ENCODE results near the gene C9orf72.

Gene C9orf72

GRCh38 chr9:27520986-27521385, 52.3 kb downstream of the C9orf72 start:
- Histone ChIP-seq H3K36me3 (replicated peaks; ENCODE audit: insufficient read depth, low read length) (no peaks in the 10 kb centered on the region), H3K4me3 (ENCODE audit: low read length) (no peak overlapping the region), H3K27ac (ENCODE audit: low read length) (no peak overlapping the region), H3K9me2 (replicated peaks; ENCODE audit: insufficient read depth, low read length) (no peaks in the 10 kb centered on the region), H3F3A (ENCODE audit: insufficient read depth, low read length) (no peaks in the 10 kb centered on the region), H3K9ac (ENCODE audit: low read length) (no peak overlapping the region), H3K4me2 (ENCODE audit: low read depth, low read length) (no peak overlapping the region), H4K20me1 (ENCODE audit: insufficient read depth, low read length) (no peaks in the 10 kb centered on the region), H2AFZ (ENCODE audit: low read length) (no peak overlapping the region), H3K9me3 (replicated peaks; ENCODE audit: insufficient read depth, low read length) (no peaks in the 10 kb centered on the region), H3K27me3 (replicated peaks; ENCODE audit: insufficient read depth, low read length) (no peaks in the 10 kb centered on the region), H3K79me2 (ENCODE audit: low read length) (no peaks in the 10 kb centered on the region), H3K4me1 (ENCODE audit: low read length) (no peaks in the 10 kb centered on the region)
- TF ChIP-seq EZH2 (optimal IDR thresholded peaks at IDR 0.05; ENCODE audit: low read depth, low read length) (no peak), CTCF (IDR thresholded peaks at IDR 0.05; ENCODE audit: low read length) (no peak), EZH2phosphoT487 (IDR thresholded peaks at IDR 0.05; ENCODE audit: low read length) (no peak)
- DNase-seq = no peak

- H3K4me2 ChIP-seq (ENCODE audit: low read depth, low read length) = no peak overlapping the region
- H3K4me1 ChIP-seq (ENCODE audit: low read length) = no peaks in the 10 kb centered on the region
- no peak overlapping the region for H3K9ac ChIP-seq (ENCODE audit: low read length)
- H3K36me3 ChIP-seq (replicated peaks; ENCODE audit: insufficient read depth, low read length) = no peaks in the 10 kb centered on the region
- no peaks in the 10 kb centered on the region for H3K79me2 ChIP-seq (ENCODE audit: low read length)
- no peaks in the 10 kb centered on the region for H3K27me3 ChIP-seq (replicated peaks; ENCODE audit: insufficient read depth, low read length)
- H3K9me2 ChIP-seq (replicated peaks; ENCODE audit: insufficient read depth, low read length) = no peaks in the 10 kb centered on the region
- no peak overlapping the region for H2AFZ ChIP-seq (ENCODE audit: low read length)
- H3K9me3 ChIP-seq (replicated peaks; ENCODE audit: insufficient read depth, low read length) = no peaks in the 10 kb centered on the region
- no peaks in the 10 kb centered on the region for H3F3A ChIP-seq (ENCODE audit: insufficient read depth, low read length)
- no peak for TF ChIP-seq EZH2phosphoT487 (IDR thresholded peaks at IDR 0.05; ENCODE audit: low read length)
- TF ChIP-seq CTCF (IDR thresholded peaks at IDR 0.05; ENCODE audit: low read length) = no peak
- TF ChIP-seq EZH2 (optimal IDR thresholded peaks at IDR 0.05; ENCODE audit: low read depth, low read length) = no peak
- no peaks in the 10 kb centered on the region for H4K20me1 ChIP-seq (ENCODE audit: insufficient read depth, low read length)
- no peak overlapping the region for H3K4me3 ChIP-seq (ENCODE audit: low read length)
- no peak overlapping the region for H3K27ac ChIP-seq (ENCODE audit: low read length)
- DNase-seq = no peak
These were observed 53.5 kb downstream of the C9orf72 start for GRCh38 chr9:27519466-27520465.

GRCh38 chr9:27518809-27519208, 54.5 kb downstream of the C9orf72 start:
- H3K27ac ChIP-seq (ENCODE audit: low read length) = no peak overlapping the region
- H3K79me2 ChIP-seq (ENCODE audit: low read length) = no peaks in the 10 kb centered on the region
- no peak for DNase-seq
- no peaks in the 10 kb centered on the region for H3K27me3 ChIP-seq (replicated peaks; ENCODE audit: insufficient read depth, low read length)
- H3K9me2 ChIP-seq (replicated peaks; ENCODE audit: insufficient read depth, low read length) = no peaks in the 10 kb centered on the region
- H2AFZ ChIP-seq (ENCODE audit: low read length) = no peak overlapping the region
- H3K4me2 ChIP-seq (ENCODE audit: low read depth, low read length) = no peak overlapping the region
- H3K4me1 ChIP-seq (ENCODE audit: low read length) = no peaks in the 10 kb centered on the region
- no peak for TF ChIP-seq CTCF (IDR thresholded peaks at IDR 0.05; ENCODE audit: low read length)
- no peak for TF ChIP-seq EZH2phosphoT487 (IDR thresholded peaks at IDR 0.05; ENCODE audit: low read length)
- no peak for TF ChIP-seq EZH2 (optimal IDR thresholded peaks at IDR 0.05; ENCODE audit: low read depth, low read length)
- H4K20me1 ChIP-seq (ENCODE audit: insufficient read depth, low read length) = no peaks in the 10 kb centered on the region
- H3K4me3 ChIP-seq (ENCODE audit: low read length) = no peak overlapping the region
- H3F3A ChIP-seq (ENCODE audit: insufficient read depth, low read length) = no peaks in the 10 kb centered on the region
- H3K9me3 ChIP-seq (replicated peaks; ENCODE audit: insufficient read depth, low read length) = no peaks in the 10 kb centered on the region
- no peak overlapping the region for H3K9ac ChIP-seq (ENCODE audit: low read length)
- H3K36me3 ChIP-seq (replicated peaks; ENCODE audit: insufficient read depth, low read length) = no peaks in the 10 kb centered on the region

Data from MM.1S (cell line).